Upper lobe of left lung (tissue), 4 donors: ENCODE measurements around the gene DCTPP1.

ENCODE experiments used
- CTCF ChIP-seq, 6 experiments: fragments of 450-650 bp in 4 of 6; fragments of 200-600 bp in 2 of 6; sonication (generic) in 2 of 6; IDR thresholded peaks; one replicate each; pipeline ENCODE4 v1.5.1; 2016 to 2019; ENCODE audit warnings: antibody characterized with exemption in 6 of 6
- POLR2A ChIP-seq, 4 donors: fragments of 450-650 bp; IDR thresholded peaks; one replicate each; pipeline ENCODE4 v1.5.1; 2016 to 2017; ENCODE audit warnings: antibody characterized with exemption in 4 of 4, mild to moderate bottlenecking in 2 of 4
- POLR2AphosphoS5 ChIP-seq, 2 donors: sonication (generic); formaldehyde crosslinking; IDR thresholded peaks; one replicate each; pipeline ENCODE4 v1.5.1; 2017; ENCODE audit warnings: antibody characterized with exemption in 2 of 2

- TF ChIP-seq CTCF (IDR thresholded peaks at IDR 0.05) (no peak), POLR2A (IDR thresholded peaks at IDR 0.05) (no peak), POLR2AphosphoS5 (IDR thresholded peaks at IDR 0.05) (no peak)
Measured at GRCh38 chr16:30474684-30475083, 44.9 kb upstream of the DCTPP1 start.
